HG03378 (cell line): Measurements from ENCODE around the gene FAM221A.
"Not testable (repeated sequence)": the region's sequence is repeated elsewhere in the genome, so short reads cannot be mapped to it uniquely, and the experiment has no call there.

ENCODE experiments used
- ATAC-seq: cut with Tn5 transposase; IDR thresholded peaks from one replicate; pipeline ENCODE4 v1.9.1; 2021; ENCODE audit warnings: mild to moderate bottlenecking, moderate library complexity; ENCODE audit not compliant: unreplicated experiment

The FAM221A gene

DNA sequence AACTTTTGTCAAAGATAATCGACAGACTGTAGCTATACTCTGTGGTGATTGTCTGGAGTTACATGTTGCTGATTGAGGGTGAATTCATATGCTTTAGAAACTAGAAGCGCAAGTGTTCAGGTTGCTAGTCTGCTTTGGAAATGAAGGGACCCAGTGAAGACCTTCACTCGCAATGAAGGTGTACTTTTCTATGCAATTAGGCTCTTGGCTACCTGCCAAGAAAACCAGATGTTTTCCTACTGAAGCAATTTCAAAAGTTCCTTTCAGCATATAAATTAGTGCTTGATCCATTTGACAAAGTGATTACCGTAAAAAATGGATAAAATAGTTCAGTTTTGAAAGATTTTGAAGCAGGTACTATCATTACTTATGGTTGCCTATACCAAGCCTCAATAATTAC lies 20.0 kb downstream of the FAM221A start:
- ATAC-seq, result no peak

GRCh38 chr7:23709081-23709750 lies 29.2 kb downstream of the FAM221A start:
- no peak for ATAC-seq

GRCh38 chr7:23710000-23710399 lies 30.0 kb downstream of the FAM221A start, which contains the start of gene STK31:
Gene STK31, plus strand, starts transcription at chr7:23710219. Its CDS starts 67 bp downstream, at chr7:23710286.
- no peak for ATAC-seq

DNA sequence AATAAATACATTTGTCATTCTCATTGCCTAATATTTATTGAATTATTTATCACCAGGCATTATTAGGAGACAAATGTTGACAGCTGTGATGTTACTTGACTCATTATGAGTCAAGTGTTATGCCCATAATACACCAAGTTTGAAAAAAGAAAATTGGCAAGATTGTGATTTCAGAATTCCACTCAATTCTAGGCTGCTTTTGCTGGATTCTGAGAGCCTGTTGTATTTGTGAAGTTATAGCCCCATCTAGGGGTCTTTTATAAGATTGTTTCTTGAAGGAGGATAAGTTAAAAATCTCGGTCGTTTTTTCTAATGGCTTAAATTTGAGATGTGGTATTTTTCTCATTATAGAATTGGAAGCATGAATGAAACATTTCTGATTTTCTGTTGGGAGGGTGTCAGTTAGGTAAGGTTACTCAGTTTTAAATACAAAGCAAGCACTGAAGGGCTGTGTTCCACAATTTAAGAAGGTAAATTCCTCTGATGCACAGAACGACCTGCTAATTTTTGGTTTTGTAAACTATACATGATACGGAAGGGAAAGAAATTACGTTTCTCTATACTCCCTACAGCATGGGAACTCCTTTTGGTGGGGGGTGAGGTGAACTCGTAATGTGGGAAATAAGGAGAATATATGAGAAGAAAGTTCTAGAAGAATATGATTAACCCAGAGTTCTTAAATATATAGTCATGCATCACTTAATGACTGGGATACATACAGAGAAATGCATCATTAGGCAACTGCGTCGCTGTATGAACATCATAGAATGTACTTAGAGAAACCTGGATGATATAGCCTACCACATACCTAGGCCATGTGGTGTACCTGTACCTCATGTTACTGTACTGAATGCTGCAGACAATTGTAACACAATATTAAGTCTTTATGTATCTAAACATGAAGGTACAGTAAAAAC lies 32.6 kb downstream of the FAM221A start:
- ATAC-seq, result no peak

DNA sequence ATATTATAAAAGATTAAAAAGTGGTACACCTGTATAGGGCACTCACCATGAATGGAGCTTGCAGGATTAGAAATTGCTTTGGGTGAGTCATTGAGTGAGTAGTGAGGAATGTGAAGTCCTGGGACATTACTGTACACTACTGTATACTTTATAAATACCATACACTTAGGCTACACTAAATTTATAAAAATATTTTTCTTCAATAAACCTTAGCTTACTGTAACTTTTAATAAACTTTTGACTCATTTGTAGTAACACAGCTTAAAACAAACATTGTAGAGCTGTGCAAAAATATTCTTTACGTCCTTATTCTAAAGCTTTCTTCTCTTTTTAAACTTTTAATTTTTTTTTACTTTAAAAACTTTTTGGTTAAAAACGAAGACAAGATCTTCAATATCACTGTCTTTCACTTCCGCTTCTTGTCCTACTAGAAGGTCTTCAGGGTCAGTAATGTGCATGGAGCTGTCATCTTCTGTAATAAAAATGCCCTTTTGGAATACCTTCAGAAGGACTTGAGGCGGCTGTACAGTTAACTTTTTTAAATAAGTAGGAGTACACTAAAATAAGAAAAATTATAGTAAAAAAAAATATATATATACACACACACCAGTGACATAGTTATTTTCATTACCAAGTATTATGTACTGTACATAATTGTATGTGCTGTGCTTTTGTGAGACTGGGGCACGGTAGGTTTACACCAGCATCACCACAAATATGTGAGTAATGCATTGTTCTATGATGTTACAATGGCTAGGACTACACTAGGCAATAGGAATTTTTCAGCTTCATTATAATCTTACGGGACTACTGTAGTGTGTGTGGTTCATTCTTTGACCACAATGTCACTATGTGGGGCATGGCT lies 33.5 kb downstream of the FAM221A start:
- ATAC-seq, result no peak

- ATAC-seq, result no peak
Measured at GRCh38 chr7:23714150-23714464, 34.1 kb downstream of the FAM221A start.

GRCh38 chr7:23714579-23714978 lies 34.6 kb downstream of the FAM221A start:
- ATAC-seq, result no peak

DNA sequence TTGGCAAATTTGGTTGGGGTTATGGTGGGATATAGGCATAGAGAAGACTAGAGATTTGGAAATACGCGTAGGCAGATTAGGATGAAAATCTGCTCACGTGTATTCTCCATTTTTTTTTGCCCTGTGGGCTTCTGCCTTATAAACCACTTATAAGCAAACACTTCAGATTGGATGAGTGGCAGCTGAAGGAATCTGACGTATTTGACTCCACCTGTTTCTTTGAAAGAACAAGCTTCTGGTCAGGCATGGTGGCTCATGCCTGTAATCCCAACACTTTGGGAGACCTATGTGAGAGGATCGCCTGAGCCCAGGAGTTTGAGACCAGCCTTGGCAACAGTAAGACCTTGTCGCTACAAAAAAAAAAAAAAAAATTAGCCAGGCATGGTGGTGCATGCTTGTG lies 35.1 kb downstream of the FAM221A start:
- ATAC-seq, result no peak

GRCh38 chr7:23717788-23718187 lies 37.8 kb downstream of the FAM221A start:
- ATAC-seq, result no peak

- no peak for ATAC-seq
Measured at GRCh38 chr7:23721456-23721855, 41.5 kb downstream of the FAM221A start.

- not testable (repeated sequence) for ATAC-seq
Measured at GRCh38 chr7:23722587-23723216, 42.7 kb downstream of the FAM221A start.

DNA sequence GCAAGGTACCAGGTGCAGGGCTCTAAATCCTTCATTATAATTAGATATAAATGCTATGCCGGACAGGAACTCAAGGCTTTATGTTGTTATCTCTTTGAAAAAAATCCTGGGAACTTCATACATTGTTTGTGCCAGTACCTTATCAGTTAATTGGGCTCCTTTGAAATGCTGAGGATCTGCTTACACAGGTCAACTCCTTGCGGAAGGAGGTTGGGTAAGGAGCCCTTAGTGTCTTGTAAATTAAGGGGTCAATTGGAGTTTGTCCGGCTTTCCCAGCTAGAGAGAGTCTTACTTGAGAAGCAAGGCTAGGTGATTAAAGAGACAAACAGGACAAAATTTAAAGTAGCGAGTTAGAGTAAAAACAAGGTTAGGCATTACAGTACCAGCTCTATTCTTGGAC lies 44.1 kb downstream of the FAM221A start:
- ATAC-seq, result not testable (repeated sequence)

DNA sequence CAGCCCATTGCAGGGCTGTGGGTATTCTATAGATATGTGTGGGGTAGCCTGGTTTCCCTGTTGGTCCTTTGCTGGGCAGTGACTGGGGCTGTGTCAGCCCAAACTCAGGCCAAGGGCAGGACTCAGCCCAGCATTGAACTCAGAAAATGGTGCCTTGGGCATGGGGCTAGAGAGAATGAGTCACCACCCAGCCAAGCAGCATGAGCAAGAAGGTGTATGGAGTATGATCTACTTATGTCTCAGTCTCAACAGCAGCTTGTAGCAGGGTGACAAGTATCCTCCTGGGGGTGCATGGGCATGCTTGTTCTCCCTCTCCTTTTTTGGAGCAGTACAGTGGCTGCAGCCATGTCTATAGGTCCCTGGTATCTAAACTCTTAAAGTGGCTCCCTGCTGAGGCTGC lies 62.1 kb downstream of the FAM221A start:
- ATAC-seq, result no peak

DNA sequence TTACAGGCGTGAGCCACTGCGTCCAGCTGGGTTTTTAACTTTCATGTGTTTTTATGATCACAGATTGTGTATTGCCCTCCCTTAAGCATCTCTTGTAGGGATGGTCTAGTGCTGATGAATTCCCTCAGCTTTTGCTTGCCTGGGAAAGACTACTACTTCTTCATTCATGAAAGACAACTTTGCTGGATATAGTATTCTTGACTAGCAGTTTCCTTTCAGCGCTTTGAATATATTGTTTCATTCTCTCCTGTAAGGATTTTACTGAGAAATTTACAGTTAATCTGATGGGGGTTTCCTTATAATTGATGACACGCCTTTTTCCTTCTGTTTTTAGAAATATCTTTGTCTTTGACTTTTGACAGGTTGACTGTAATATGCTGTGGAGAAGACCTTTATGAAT lies 63.2 kb downstream of the FAM221A start:
- ATAC-seq, result no peak

DNA sequence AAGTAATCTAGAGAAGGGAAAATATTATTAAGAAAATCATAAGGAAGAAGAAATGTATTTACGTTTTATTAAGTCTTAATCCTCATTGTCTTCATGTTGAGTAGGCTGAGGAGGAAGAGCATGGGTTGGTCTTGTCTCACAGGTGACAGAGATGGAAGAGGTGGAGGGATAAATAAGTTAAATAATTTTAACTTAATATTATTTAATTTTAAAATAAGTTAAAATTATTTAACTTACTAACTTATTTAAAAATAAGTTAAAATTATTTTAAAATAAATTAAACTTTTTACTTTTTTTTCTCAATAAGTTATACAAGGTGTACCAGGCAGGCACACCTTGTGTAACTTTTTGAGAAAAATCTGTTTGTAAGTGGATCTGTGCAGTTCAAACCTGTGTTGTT lies 66.6 kb downstream of the FAM221A start:
- no peak for ATAC-seq

- no peak for ATAC-seq
Measured at GRCh38 chr7:23751852-23752251, 71.9 kb downstream of the FAM221A start.
